Measurements from ENCODE around the gene CEMIP.

GRCh38 chr15:80796407-80796806 is 17.2 kb downstream of the CEMIP start:
- TF ChIP-seq CTCF (IDR thresholded peaks at IDR 0.05) (no peak), ZFX (IDR thresholded peaks at IDR 0.05; ENCODE audit: borderline replicate concordance) (no peak)
